Neural progenitor cell (in vitro differentiated cells): ENCODE data around the gene NGB.

ENCODE experiments used
- EZH2 ChIP-seq: fragments of 200-600 bp; sonication (generic); IDR thresholded peaks from 2 replicates; pipeline ENCODE4 v1.6.1; 2017; ENCODE audit warnings: antibody characterized with exemption, mild to moderate bottlenecking, moderate library complexity
- EZH2phosphoT487 ChIP-seq: fragments of 200-600 bp; sonication (generic); IDR thresholded peaks from 2 replicates; pipeline ENCODE4 v1.6.1; 2017; ENCODE audit warnings: antibody characterized with exemption
- TF ChIP-seq, protein P1 (sequence below): fragments of 200-600 bp; sonication (generic); IDR thresholded peaks from 2 replicates; pipeline ENCODE4 v1.5.1; 2017; ENCODE audit warnings: antibody characterized with exemption, mild to moderate bottlenecking

DNA sequence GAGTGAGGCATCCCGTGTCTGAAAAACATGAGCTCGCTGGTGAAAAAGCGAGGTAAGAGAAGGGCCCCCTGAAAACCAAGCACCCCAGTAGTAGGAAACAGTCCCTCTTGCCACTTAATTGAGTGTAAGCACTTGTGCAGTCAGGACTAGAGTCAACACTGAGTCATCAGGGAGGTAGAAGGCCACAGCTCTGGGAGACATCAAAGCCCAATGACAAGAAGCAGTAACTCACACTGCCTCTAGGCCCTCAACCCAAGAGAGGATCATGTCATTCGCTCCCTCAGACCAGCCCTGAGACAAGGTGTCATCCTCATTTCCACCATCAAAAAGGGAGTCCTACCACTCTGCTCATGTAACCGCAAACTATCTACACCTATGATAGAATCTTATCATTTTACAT lies 31.9 kb upstream of the NGB start:
- TF ChIP-seq, protein P1, sequence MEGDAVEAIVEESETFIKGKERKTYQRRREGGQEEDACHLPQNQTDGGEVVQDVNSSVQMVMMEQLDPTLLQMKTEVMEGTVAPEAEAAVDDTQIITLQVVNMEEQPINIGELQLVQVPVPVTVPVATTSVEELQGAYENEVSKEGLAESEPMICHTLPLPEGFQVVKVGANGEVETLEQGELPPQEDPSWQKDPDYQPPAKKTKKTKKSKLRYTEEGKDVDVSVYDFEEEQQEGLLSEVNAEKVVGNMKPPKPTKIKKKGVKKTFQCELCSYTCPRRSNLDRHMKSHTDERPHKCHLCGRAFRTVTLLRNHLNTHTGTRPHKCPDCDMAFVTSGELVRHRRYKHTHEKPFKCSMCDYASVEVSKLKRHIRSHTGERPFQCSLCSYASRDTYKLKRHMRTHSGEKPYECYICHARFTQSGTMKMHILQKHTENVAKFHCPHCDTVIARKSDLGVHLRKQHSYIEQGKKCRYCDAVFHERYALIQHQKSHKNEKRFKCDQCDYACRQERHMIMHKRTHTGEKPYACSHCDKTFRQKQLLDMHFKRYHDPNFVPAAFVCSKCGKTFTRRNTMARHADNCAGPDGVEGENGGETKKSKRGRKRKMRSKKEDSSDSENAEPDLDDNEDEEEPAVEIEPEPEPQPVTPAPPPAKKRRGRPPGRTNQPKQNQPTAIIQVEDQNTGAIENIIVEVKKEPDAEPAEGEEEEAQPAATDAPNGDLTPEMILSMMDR, result no peak
- TF ChIP-seq EZH2 (no peak), EZH2phosphoT487 (no peak)
